Measurements from ENCODE around the gene ABCB9. TPM values are rescaled to one million over a fixed set of nuclear protein-coding genes. Genes with fewer than 3 reads are reported as not detected.

The ABCB9 gene
- total and polyA plus RNA-seq, 2 donors (not counting 1 experiment from before 2014, with no cell fraction given): 2.1 to 3.7 TPM

DNA sequence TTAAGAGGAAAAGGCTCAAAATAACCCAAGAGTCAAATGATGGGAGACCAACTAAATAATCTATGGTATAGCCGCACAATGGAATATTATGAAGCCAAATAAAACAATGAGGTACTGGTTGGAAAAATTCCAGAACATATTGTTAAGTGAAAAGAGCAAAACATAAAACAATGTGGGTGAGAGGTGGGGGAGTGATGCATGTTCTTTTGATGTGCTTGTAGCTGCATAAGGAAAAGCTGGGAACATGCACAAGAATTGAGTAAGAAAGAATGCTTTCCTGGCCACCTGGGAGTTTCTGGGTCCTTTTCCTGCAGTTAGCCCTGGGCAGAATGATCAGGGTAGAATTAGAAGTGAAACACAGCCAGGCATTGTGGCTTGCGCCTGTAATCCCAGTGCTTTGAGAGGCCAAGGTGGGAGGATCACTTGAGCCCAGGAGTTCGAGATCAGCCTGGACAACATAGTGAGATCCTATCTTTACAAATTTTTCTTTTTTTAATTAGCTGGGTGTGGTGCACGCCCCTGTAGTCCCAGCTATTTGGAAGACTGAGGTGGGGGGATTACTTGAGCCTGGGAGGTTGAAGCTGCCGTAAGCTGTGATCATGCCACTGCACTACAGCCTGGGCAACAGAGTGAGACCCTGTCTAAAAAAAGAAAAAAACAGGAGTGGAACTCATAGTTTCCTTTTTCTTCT lies 7.9 kb downstream of the ABCB9 start:
- H3K4me3 Mint-ChIP-seq: no peak overlapping the region
- no peaks in the 10 kb centered on the region for H3K4me1 Mint-ChIP-seq
- no peak overlapping the region for H3K27ac Mint-ChIP-seq
- ChIA-PET POLR2A (interaction anchor here (0.7 kb wide), 1 partner anchor 248 kb away, joined by 8 read pairs; no protein-coding TSS in a partner anchor), CTCF (interaction anchor here (0.5 to 16.2 kb wide), 2 partner anchors 13 to 94 kb away, joined by 3 to 388 read pairs; no protein-coding TSS in a partner anchor)
- no peaks in the 10 kb centered on the region for H3K79me2 ChIP-seq (ENCODE audit: control insufficient read depth, insufficient read depth, low read length)
- DNase-seq: no peak
- intact Hi-C loops (cut with micrococcal nuclease): no loop called here
- H3K9me3 ChIP-seq (ENCODE audit: control extremely low read depth in 1 of 3, control insufficient read depth in 2 of 3, insufficient read depth in 1 of 3, low read length in 2 of 3): no peaks in the 10 kb centered on the region
- H2AFZ ChIP-seq (ENCODE audit: insufficient read depth, low read depth, low read length, poor library complexity, severe bottlenecking): no peak overlapping the region
- no peak for TF ChIP-seq CTCF (IDR thresholded peaks at IDR 0.05)
- TF ChIP-seq EZH2 (IDR thresholded peaks at IDR 0.05; ENCODE audit: borderline replicate concordance, insufficient read depth, low read depth, low read length, poor library complexity, severe bottlenecking): no peak
- no peaks in the 10 kb centered on the region for H3K9me3 Mint-ChIP-seq (ENCODE audit: insufficient read depth)
- no peaks in the 10 kb centered on the region for H3K4me1 ChIP-seq (ENCODE audit: control insufficient read depth in 2 of 2, insufficient read depth in 2 of 2, low read length in 2 of 2)
- no peak overlapping the region for H3K27ac ChIP-seq (ENCODE audit: low read length in 2 of 2)
- no peaks in the 10 kb centered on the region for H3K27me3 Mint-ChIP-seq
- no peaks in the 10 kb centered on the region for H4K20me1 ChIP-seq (ENCODE audit: control insufficient read depth, insufficient read depth, low read length, poor library complexity, severe bottlenecking)
- ATAC-seq (ENCODE audit: low read depth): no peak
- no peak overlapping the region for H3K4me3 ChIP-seq (ENCODE audit: control extremely low read depth in 1 of 5, extremely low read depth in 1 of 5, insufficient read depth in 1 of 5, low read depth in 2 of 5, low read length in 4 of 5)
- 100% methylated on average over 2 of the region's 5 CpGs for WGBS (ENCODE audit: insufficient coverage)
- no peaks in the 10 kb centered on the region for H3K36me3 ChIP-seq (replicated peaks in 1 of 2; ENCODE audit: control extremely low read depth in 1 of 2, control insufficient read depth in 1 of 2, extremely low read depth in 1 of 2, insufficient read depth in 2 of 2, low read length in 1 of 2)
- no peak overlapping the region for H3K4me2 ChIP-seq (replicated peaks; ENCODE audit: low read depth, low read length, poor library complexity, severe bottlenecking)
- no peaks in the 10 kb centered on the region for H3K27me3 ChIP-seq (replicated peaks in 1 of 4; ENCODE audit: control extremely low read depth in 1 of 4, control insufficient read depth in 3 of 4, insufficient read depth in 4 of 4, low read length in 3 of 4)
- no peak overlapping the region for H3K9ac ChIP-seq (ENCODE audit: low read length)

DNA sequence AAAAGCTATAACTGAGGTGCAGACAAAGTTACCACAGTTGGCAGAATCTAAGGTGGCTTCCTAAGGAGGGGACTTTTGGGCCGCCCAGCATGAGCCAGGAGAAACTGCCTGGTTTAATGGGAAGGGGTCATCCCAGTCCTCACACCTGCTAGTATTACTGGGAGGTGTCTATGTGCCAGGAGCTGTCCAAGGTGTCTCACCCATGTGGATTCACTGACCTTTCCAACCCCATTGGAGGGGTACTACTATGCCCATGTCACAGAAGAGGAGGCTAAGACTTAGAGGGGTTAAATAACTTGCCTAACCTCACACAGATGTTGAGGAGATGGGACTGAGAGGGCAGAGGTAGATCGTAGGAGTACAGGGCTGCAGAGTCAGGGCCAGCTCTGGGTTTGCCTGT lies 10.2 kb downstream of the ABCB9 start:
- no peak overlapping the region for H3K27ac Mint-ChIP-seq
- H3K4me1 Mint-ChIP-seq: peaks cover 12% of the 10 kb centered on the region
- no peaks in the 10 kb centered on the region for H3K27me3 ChIP-seq (replicated peaks in 1 of 4; ENCODE audit: control extremely low read depth in 1 of 4, control insufficient read depth in 3 of 4, insufficient read depth in 4 of 4, low read length in 3 of 4)
- no peak overlapping the region for H3K9ac ChIP-seq (ENCODE audit: low read length)
- intact Hi-C loops (cut with micrococcal nuclease): no loop called here
- peaks cover 6 to 10% of the 10 kb centered on the region in 2 donors for H3K4me1 ChIP-seq (ENCODE audit: control insufficient read depth in 2 of 2, insufficient read depth in 2 of 2, low read length in 2 of 2)
- no peaks in the 10 kb centered on the region for H3K9me3 Mint-ChIP-seq (ENCODE audit: insufficient read depth)
- no peak for DNase-seq
- ATAC-seq (ENCODE audit: low read depth): no peak
- peaks cover 12% of the 10 kb centered on the region for H3K79me2 ChIP-seq (ENCODE audit: control insufficient read depth, insufficient read depth, low read length)
- H3K27me3 Mint-ChIP-seq: no peaks in the 10 kb centered on the region
- no peak overlapping the region for H2AFZ ChIP-seq (ENCODE audit: insufficient read depth, low read depth, low read length, poor library complexity, severe bottlenecking)
- H3K4me3 ChIP-seq (ENCODE audit: control extremely low read depth in 1 of 5, extremely low read depth in 1 of 5, insufficient read depth in 1 of 5, low read depth in 2 of 5, low read length in 4 of 5): no peak overlapping the region
- no peaks in the 10 kb centered on the region for H3K36me3 ChIP-seq (replicated peaks in 1 of 2; ENCODE audit: control extremely low read depth in 1 of 2, control insufficient read depth in 1 of 2, extremely low read depth in 1 of 2, insufficient read depth in 2 of 2, low read length in 1 of 2)
- H3K4me2 ChIP-seq (replicated peaks; ENCODE audit: low read depth, low read length, poor library complexity, severe bottlenecking): no peak overlapping the region
- CTCF ChIA-PET: interaction anchor here (1.3 to 16.2 kb wide), 6 partner anchors 11 to 284 kb away, joined by 3 to 388 read pairs (median 46); partner anchors contain the start of gene ABCB9
- WGBS (ENCODE audit: insufficient coverage): no CpG with 5 or more reads among the region's 2 CpGs
- no peak overlapping the region for H3K27ac ChIP-seq (ENCODE audit: low read length in 2 of 2)
- TF ChIP-seq EZH2 (IDR thresholded peaks at IDR 0.05; ENCODE audit: borderline replicate concordance, insufficient read depth, low read depth, low read length, poor library complexity, severe bottlenecking) (no peak), CTCF (IDR thresholded peaks at IDR 0.05) (no peak)
- no peaks in the 10 kb centered on the region for H4K20me1 ChIP-seq (ENCODE audit: control insufficient read depth, insufficient read depth, low read length, poor library complexity, severe bottlenecking)
- H3K9me3 ChIP-seq (ENCODE audit: control extremely low read depth in 1 of 3, control insufficient read depth in 2 of 3, insufficient read depth in 1 of 3, low read length in 2 of 3): no peaks in the 10 kb centered on the region
- POLR2A ChIA-PET: interaction anchor here (1.2 kb wide), 1 partner anchor 10 kb away, joined by 3 read pairs; the partner anchor contains the start of gene ABCB9
- no peak overlapping the region for H3K4me3 Mint-ChIP-seq

Measured in B cell (primary cell).